Activated T-cell treated with anti-CD3 and anti-CD28 coated beads, Interleukin-2, amount 50 U/mL, for 72 hours (primary cell): Measurements from ENCODE around the gene PSMA2. TPM values are rescaled to one million over a fixed set of nuclear protein-coding genes. Genes with fewer than 3 reads are reported as not detected.

ENCODE experiments used
- ATAC-seq, 2 donors: fragments of 150-1000 bp; cut with Tn5 transposase; replicated peaks in 1 of 2; 2 replicates each; pipeline ENCODE4 v1.10.0; 2021; ENCODE audit warnings: moderate library complexity in 2 of 2, mild to moderate bottlenecking in 1 of 2
- DNase-seq, 2 donors: peaks; one replicate each; pipeline ENCODE4 v3.0.0; 2021 to 2022; ENCODE audit warnings: mixed read lengths in 1 of 2
- H3K27ac Mint-ChIP-seq: one replicate; pipeline ENCODE4 v1.8.0; 2022; ENCODE audit warnings: mild to moderate bottlenecking, moderate library complexity, mixed read lengths
- H3K27me3 Mint-ChIP-seq: one replicate; pipeline ENCODE4 v1.8.0; 2022; ENCODE audit warnings: low read depth, mixed read lengths
- H3K36me3 Mint-ChIP-seq, 2 donors: one replicate each; pipeline ENCODE4 v1.8.0; 2022; ENCODE audit warnings: mixed read lengths in 2 of 2, mild to moderate bottlenecking in 1 of 2; ENCODE audit not compliant: insufficient read depth in 2 of 2
- H3K4me1 Mint-ChIP-seq: one replicate; pipeline ENCODE4 v1.8.0; 2022; ENCODE audit warnings: low read depth, mixed read lengths
- H3K4me3 Mint-ChIP-seq, 2 donors: one replicate each; pipeline ENCODE4 v1.8.0; 2022; ENCODE audit warnings: mild to moderate bottlenecking in 2 of 2, mixed read lengths in 2 of 2, moderate library complexity in 2 of 2
- H3K9me3 Mint-ChIP-seq, 2 donors: one replicate each; pipeline ENCODE4 v1.8.0; 2022; ENCODE audit warnings: mixed read lengths in 2 of 2
- total RNA-seq, 2 donors: library from RNA; stranded (reverse); gene quantifications; one replicate each; pipeline ENCODE4 v1.2.3, GENCODE V29; 2022

PSMA2 gene
- total RNA-seq, 2 donors from 2014 or later, result 107 to 124 TPM

- Mint-ChIP-seq H3K4me1 (peaks cover 59% of the 10 kb centered on the region), H3K27me3 (no peaks in the 10 kb centered on the region), H3K27ac (peak overlapping the region; percentile 97), H3K9me3 (no peaks in the 10 kb centered on the region), H3K36me3 (peaks cover 7 to 21% of the 10 kb centered on the region in 2 donors), H3K4me3 (peak overlapping the region; percentile 96 to 100)
- peak in 1 of 2 donors; percentile 12 for ATAC-seq
- no peak for DNase-seq
Measured at GRCh38 chr7:42932811-42933591, 1.0 kb upstream of the PSMA2 start.

DNA sequence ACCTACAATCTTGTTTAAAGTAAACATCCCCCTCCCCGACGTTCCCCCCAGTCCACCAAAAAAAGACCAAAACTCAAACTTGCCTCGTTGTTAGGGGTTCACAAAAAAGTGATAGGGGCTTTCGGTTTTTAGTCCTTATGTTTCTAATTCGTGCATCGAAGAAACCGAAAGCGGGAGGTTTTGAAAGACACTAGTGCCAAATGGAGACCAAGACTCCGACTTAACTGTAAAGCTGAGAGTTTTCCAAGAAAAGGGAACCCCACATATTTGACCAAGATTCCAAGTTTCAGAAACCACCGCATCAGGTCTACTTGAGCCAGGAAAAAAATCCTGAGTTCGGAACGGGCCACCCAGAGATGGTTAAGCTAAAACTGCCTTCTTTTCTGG is 534 bp downstream of the PSMA2 start:
- Mint-ChIP-seq H3K27me3 (no peaks in the 10 kb centered on the region), H3K4me1 (peaks cover 66% of the 10 kb centered on the region), H3K27ac (peak overlapping the region; percentile 97), H3K36me3 (peaks cover 7 to 18% of the 10 kb centered on the region in 2 donors), H3K4me3 (peak overlapping the region; percentile 96 to 100), H3K9me3 (no peaks in the 10 kb centered on the region)
- ATAC-seq, result no peak
- peak in 1 of 2 donors; percentile 27 for DNase-seq

DNA sequence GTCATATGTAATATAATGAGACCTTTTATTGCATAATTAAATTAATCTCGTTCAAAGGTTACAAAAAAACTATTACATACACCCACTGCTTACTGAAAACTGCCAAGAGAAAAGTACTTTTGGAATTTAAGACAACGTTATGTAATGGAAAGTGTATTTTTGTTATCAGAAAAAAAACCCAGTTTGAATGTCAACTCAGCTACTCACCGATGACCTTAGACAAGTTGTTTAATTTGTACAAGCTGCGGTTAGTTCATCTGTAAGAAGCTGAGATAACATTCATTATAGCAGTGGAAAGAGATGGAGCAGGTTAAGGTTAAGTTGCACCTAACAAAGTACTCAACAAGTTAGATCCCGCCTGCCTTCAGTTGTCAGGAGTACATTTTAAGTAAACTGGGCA is 1.1 kb downstream of the PSMA2 start:
- DNase-seq, result no peak
- peaks cover 61% of the 10 kb centered on the region for H3K4me1 Mint-ChIP-seq
- H3K4me3 Mint-ChIP-seq, result peak overlapping the region; percentile 96 to 100
- H3K36me3 Mint-ChIP-seq, result peaks cover 8 to 18% of the 10 kb centered on the region in 2 donors
- no peaks in the 10 kb centered on the region for H3K9me3 Mint-ChIP-seq
- no peak for ATAC-seq
- peak overlapping the region; percentile 97 for H3K27ac Mint-ChIP-seq
- no peaks in the 10 kb centered on the region for H3K27me3 Mint-ChIP-seq

GRCh38 chr7:42929449-42929848 is 2.5 kb downstream of the PSMA2 start:
- H3K27ac Mint-ChIP-seq, result peak overlapping the region; percentile 66
- H3K4me3 Mint-ChIP-seq, result peak overlapping the region; percentile 77 to 100
- peaks cover 11 to 18% of the 10 kb centered on the region in 2 donors for H3K36me3 Mint-ChIP-seq
- no peak for ATAC-seq
- no peak for DNase-seq
- H3K27me3 Mint-ChIP-seq, result no peaks in the 10 kb centered on the region
- peaks cover 64% of the 10 kb centered on the region for H3K4me1 Mint-ChIP-seq
- H3K9me3 Mint-ChIP-seq, result no peaks in the 10 kb centered on the region

DNA sequence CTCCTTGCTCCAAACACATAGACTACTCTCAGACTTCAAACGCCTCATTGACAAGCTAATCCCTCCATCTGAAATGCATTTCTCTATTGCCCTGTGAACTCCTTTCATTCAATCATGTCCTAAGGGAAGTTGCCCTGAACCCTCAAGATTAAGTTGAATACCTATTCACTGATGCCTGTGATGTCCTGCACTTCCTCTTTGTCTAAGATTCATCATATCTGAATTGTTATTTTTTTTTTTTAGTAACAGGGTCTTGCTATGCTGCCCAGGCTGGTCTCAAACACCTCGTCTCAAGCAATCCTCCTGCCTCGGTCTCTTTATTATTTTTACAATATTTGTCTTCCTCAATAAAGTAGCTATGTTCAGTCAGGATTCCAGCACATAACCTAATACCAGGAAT is 3.2 kb downstream of the PSMA2 start:
- H3K27ac Mint-ChIP-seq, result peak overlapping the region; percentile 66

DNA sequence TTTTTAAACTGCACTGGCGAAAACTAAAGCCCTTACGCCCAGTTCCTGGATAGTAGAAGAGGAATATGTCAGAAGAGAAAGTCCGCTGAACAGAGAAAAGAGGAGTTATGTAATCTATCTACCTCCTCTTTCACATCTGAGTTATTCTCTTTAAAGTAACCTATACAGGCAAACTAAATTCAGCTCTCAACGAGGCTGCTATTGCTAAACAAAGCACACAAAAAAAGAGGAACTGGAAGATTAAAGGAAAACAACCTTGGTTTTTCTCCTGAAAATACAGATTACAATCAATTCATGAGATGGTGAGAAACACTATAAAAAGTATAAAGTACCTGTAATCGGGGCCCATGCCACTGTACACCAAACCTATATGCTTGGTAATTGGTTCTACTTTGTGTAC is 5.8 kb downstream of the PSMA2 start:
- Mint-ChIP-seq H3K9me3 (no peaks in the 10 kb centered on the region), H3K27ac (no peak overlapping the region), H3K4me1 (peaks cover 54% of the 10 kb centered on the region), H3K36me3 (peaks cover 5 to 28% of the 10 kb centered on the region in 2 donors), H3K27me3 (no peaks in the 10 kb centered on the region), H3K4me3 (no peak overlapping the region)
- DNase-seq (no peak), ATAC-seq (no peak)

More for the DNA sequence above, 3.2 kb downstream of the PSMA2 start:
- peaks cover 60% of the 10 kb centered on the region for H3K4me1 Mint-ChIP-seq
- no peaks in the 10 kb centered on the region for H3K27me3 Mint-ChIP-seq
- no peaks in the 10 kb centered on the region for H3K9me3 Mint-ChIP-seq
- DNase-seq (no peak), ATAC-seq (no peak)
- H3K4me3 Mint-ChIP-seq, result peak overlapping the region; percentile 43 to 77
- peaks cover 11 to 18% of the 10 kb centered on the region in 2 donors for H3K36me3 Mint-ChIP-seq

- DNase-seq, result no peak
- ATAC-seq, result peak in 1 of 2 donors; percentile 45
- Mint-ChIP-seq H3K27ac (peak overlapping the region; percentile 60), H3K4me1 (peaks cover 54% of the 10 kb centered on the region), H3K4me3 (peak overlapping the region in 1 of 2 donors; percentile 4), H3K9me3 (no peaks in the 10 kb centered on the region), H3K27me3 (no peaks in the 10 kb centered on the region), H3K36me3 (peaks cover 7 to 31% of the 10 kb centered on the region in 2 donors)
Measured at GRCh38 chr7:42925630-42926029, 6.3 kb downstream of the PSMA2 start.

DNA sequence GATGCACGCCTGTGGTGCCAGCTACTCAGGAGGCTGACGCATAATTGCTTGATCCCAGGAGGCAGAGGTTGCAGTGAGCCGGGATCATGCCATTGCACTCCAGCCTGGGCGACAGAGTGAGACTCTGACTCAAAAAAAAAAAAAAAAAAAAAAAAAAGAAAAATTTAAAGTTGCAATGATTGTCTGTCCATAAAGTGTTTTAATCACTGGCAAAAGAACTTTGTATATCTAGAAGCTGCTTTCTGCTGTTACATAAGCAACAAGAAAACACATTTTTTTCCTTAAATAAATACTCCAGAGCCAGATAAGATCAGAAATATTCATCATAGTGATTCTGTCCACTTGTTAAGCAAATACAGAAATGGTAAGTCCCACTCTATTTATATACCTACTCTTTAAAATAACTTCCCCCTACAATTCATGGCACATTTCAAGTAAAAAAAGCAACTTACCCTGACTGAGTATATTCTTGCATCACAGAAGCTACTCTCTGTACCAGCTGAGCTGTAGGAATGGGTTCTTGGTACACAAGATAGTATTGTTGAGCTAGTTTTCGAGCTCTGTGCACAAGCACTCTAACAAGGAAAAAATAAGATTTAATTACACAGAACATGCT is 7.6 kb downstream of the PSMA2 start:
- no peaks in the 10 kb centered on the region for H3K9me3 Mint-ChIP-seq
- ATAC-seq (peak in 1 of 2 donors; percentile 44), DNase-seq (no peak)
- H3K27ac Mint-ChIP-seq, result peak overlapping the region; percentile 60
- H3K27me3 Mint-ChIP-seq, result no peaks in the 10 kb centered on the region
- peaks cover 47% of the 10 kb centered on the region for H3K4me1 Mint-ChIP-seq
- H3K36me3 Mint-ChIP-seq, result peaks cover 10 to 38% of the 10 kb centered on the region in 2 donors
- peak overlapping the region in 1 of 2 donors; percentile 22 for H3K4me3 Mint-ChIP-seq

GRCh38 chr7:42922017-42922753 is 9.8 kb downstream of the PSMA2 start:
- Mint-ChIP-seq H3K9me3 (no peaks in the 10 kb centered on the region), H3K27ac (peak overlapping the region; percentile 83), H3K36me3 (peaks cover 13 to 39% of the 10 kb centered on the region in 2 donors), H3K27me3 (no peaks in the 10 kb centered on the region), H3K4me3 (no peak overlapping the region), H3K4me1 (peaks cover 25% of the 10 kb centered on the region)
- no peak for DNase-seq
- no peak for ATAC-seq

GRCh38 chr7:42915356-42915755 is 16.6 kb downstream of the PSMA2 start:
- H3K9me3 Mint-ChIP-seq, result no peaks in the 10 kb centered on the region
- ATAC-seq, result no peak
- no peak for DNase-seq
- peak overlapping the region in 1 of 2 donors; percentile 81 for H3K4me3 Mint-ChIP-seq
- no peaks in the 10 kb centered on the region for H3K27me3 Mint-ChIP-seq
- peaks cover 37% of the 10 kb centered on the region for H3K4me1 Mint-ChIP-seq
- H3K36me3 Mint-ChIP-seq, result peaks cover 9 to 18% of the 10 kb centered on the region in 2 donors
- H3K27ac Mint-ChIP-seq, result peak overlapping the region; percentile 92

DNA sequence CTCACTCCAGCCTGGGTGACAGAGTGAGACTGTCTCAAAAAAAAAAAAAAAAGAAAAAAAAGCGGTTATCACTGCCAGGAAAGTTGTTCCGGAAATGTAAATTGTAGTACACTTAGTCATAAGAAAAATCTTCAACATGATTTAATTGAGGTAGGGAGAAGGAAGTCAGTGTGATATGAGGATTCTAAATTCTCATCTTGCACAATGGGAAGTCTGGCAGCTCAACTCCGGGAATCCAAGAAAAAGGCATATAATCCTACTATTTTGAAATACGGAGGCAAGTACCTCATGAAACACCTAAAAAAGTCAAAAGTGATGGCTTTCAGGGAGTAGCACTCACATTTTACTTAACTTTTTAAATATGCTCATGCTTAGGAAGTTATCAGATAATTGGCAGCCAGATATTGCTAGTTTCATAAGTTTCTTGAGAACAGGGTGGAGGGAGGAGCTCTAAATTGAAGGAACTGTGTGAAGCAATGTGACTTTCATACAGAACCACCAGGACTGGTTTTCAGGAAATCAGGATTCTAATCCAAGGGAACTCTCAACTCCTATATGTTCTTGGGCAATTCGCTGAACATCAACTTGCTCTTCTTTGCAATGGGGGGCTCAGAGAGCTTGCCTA is 17.4 kb downstream of the PSMA2 start:
- peaks cover 44% of the 10 kb centered on the region for H3K4me1 Mint-ChIP-seq
- peaks cover 5 to 12% of the 10 kb centered on the region in 2 donors for H3K36me3 Mint-ChIP-seq
- no peaks in the 10 kb centered on the region for H3K27me3 Mint-ChIP-seq
- peak overlapping the region; percentile 65 to 81 for H3K4me3 Mint-ChIP-seq
- H3K9me3 Mint-ChIP-seq, result no peaks in the 10 kb centered on the region
- H3K27ac Mint-ChIP-seq, result peak overlapping the region; percentile 92
- DNase-seq, result no peak
- ATAC-seq, result no peak

GRCh38 chr7:42914009-42914408 is 18.0 kb downstream of the PSMA2 start:
- Mint-ChIP-seq H3K27me3 (no peaks in the 10 kb centered on the region), H3K27ac (peak overlapping the region; percentile 92), H3K4me1 (peaks cover 45% of the 10 kb centered on the region), H3K36me3 (peaks cover 3 to 8% of the 10 kb centered on the region in 2 donors), H3K4me3 (peak overlapping the region; percentile 65 to 81), H3K9me3 (no peaks in the 10 kb centered on the region)
- DNase-seq, result peak in 1 of 2 donors; percentile 11
- ATAC-seq, result no peak
